ENCODE results near the gene TRIM43.
"Not testable (repeated sequence)": the region's sequence is repeated elsewhere in the genome, so short reads cannot be mapped to it uniquely, and the experiment has no call there.

TRIM43 gene

GRCh38 chr2:95642360-95642759 lies 50.6 kb downstream of the TRIM43 start:
- not testable (repeated sequence) for DNase-seq

GRCh38 chr2:95642951-95643350 lies 51.1 kb downstream of the TRIM43 start:
- not testable (repeated sequence) for DNase-seq

- not testable (repeated sequence) for DNase-seq
Observed at GRCh38 chr2:95645312-95645711, 53.5 kb downstream of the TRIM43 start.

- not testable (repeated sequence) for DNase-seq
Observed at GRCh38 chr2:95646274-95646994, 54.6 kb downstream of the TRIM43 start.

- DNase-seq = not testable (repeated sequence)
Observed at GRCh38 chr2:95648894-95649544, 57.2 kb downstream of the TRIM43 start.
